K562 (cell line): ENCODE data around the gene SLC29A4. TPM values are rescaled to one million over a fixed set of nuclear protein-coding genes. Genes with fewer than 3 reads are reported as not detected.

Experiments used
- ATAC-seq: fragments of 200-7000 bp; cut with Tn5 transposase; 3 replicates; pipeline ENCODE4 v1.9.1; 2020; ENCODE audit warnings: moderate library complexity
- BruUV-seq: library from RNA; stranded (reverse); fragments of 400-500 nt; replicated peaks from 2 replicates; lab custom pipeline; 2021; lab: Mats Ljungman, UMichigan
- CTCF ChIA-PET: fragments of 300-600 bp; formaldehyde crosslinking; extraction: SDS; loops from one replicate; lab custom pipeline; 2021; ENCODE audit warnings: low intra/inter-chr PET ratio; lab: Yijun Ruan, JAX
- POLR2A ChIA-PET: fragments of 300-600, 350-650 bp; sonication (Branson Sonifier 250); formaldehyde crosslinking; extraction: SDS; loops from one replicate; lab custom pipeline; 2021; ENCODE audit warnings: antibody characterized with exemption, inconsistent platforms; lab: Yijun Ruan, JAX
- DNase-seq, 4 experiments: peaks; one replicate each; pipeline versions ENCODE4 v3.0.0 to v3.0.0-alpha.2; 2011 to 2018; ENCODE audit warnings: low spot score in 3 of 4, mixed read lengths in 3 of 4; ENCODE audit errors: extremely low read depth in 1 of 4
- FAIRE-seq: peaks from 2 replicates; lab custom pipeline; 2011; peaks lifted over from hg19 to GRCh38; lab: Jason Lieb, UNC
- H2AFZ ChIP-seq: 2 replicates; pipeline ENCODE4 v1.6.0; 2011; ENCODE audit warnings: low read depth, low read length, control low read depth, inconsistent platforms
- H3K27ac ChIP-seq: fragments of 200-600 bp; 3 replicates; pipeline ENCODE4 v1.8.0; 2011; ENCODE audit warnings: low read depth, mild to moderate bottlenecking, control low read depth, inconsistent platforms, low read length, moderate library complexity, mixed read lengths; ENCODE audit errors: extremely low read depth
- H3K27me3 ChIP-seq, 2 experiments: fragments of 300-600 bp in 1 of 2; 2 replicates in 1 of 2; 3 replicates in 1 of 2; pipeline versions ENCODE4 v1.6.0 to v1.8.0; 2011; ENCODE audit warnings: inconsistent platforms in 2 of 2, low read length in 2 of 2, mild to moderate bottlenecking in 1 of 2, mixed read lengths in 1 of 2, moderate library complexity in 1 of 2; ENCODE audit not compliant: control insufficient read depth in 2 of 2, insufficient read depth in 2 of 2
- H3K36me3 ChIP-seq: fragments of 300-600 bp; 3 replicates; pipeline ENCODE4 v1.8.0; 2011; ENCODE audit warnings: mild to moderate bottlenecking, low read length, inconsistent platforms; ENCODE audit not compliant: control insufficient read depth, insufficient read depth
- H3K4me1 ChIP-seq, 2 experiments: fragments of 200-600 bp in 1 of 2; replicated peaks in 1 of 2; 2 replicates in 1 of 2; 3 replicates in 1 of 2; pipeline versions ENCODE4 v1.5.1 to v1.8.0; 2011; ENCODE audit warnings: inconsistent platforms in 2 of 2, low read length in 2 of 2, mild to moderate bottlenecking in 1 of 2, mixed read lengths in 1 of 2, moderate library complexity in 1 of 2; ENCODE audit not compliant: control insufficient read depth in 2 of 2, insufficient read depth in 2 of 2
- H3K4me2 ChIP-seq: 2 replicates; pipeline ENCODE4 v1.6.1; 2011; ENCODE audit warnings: low read length, control low read depth, inconsistent platforms, mixed read lengths; ENCODE audit not compliant: insufficient read depth
- H3K4me3 ChIP-seq: fragments of 200-600 bp; sonication (generic), shearing (Covaris generic); 2 replicates; pipeline ENCODE4 v1.5.1; 2016; ENCODE audit warnings: control low read depth, inconsistent platforms
- H3K79me2 ChIP-seq: fragments of 200-600 bp; 3 replicates; pipeline ENCODE4 v1.8.0; 2011; ENCODE audit warnings: low read length, inconsistent platforms; ENCODE audit not compliant: control insufficient read depth, insufficient read depth
- H3K9ac ChIP-seq, 2 experiments: 2 replicates each; pipeline versions ENCODE4 v1.6.0 to v1.6.1; 2011; ENCODE audit warnings: low read depth in 2 of 2, low read length in 2 of 2, control low read depth in 1 of 2, inconsistent platforms in 1 of 2, mild to moderate bottlenecking in 1 of 2, mixed read lengths in 1 of 2; ENCODE audit not compliant: insufficient read depth in 1 of 2
- H3K9me1 ChIP-seq: one replicate; pipeline ENCODE4 v1.6.0; 2011; ENCODE audit warnings: inconsistent platforms, mild to moderate bottlenecking, low read length, moderate library complexity; ENCODE audit not compliant: control insufficient read depth, insufficient read depth
- H3K9me3 ChIP-seq: replicated peaks from 2 replicates; pipeline ENCODE4 v1.5.1; 2011; ENCODE audit warnings: low read depth, low read length, inconsistent platforms; ENCODE audit not compliant: control insufficient read depth, insufficient read depth
- H4K20me1 ChIP-seq: replicated peaks from 2 replicates; pipeline ENCODE4 v1.6.1; 2011; ENCODE audit warnings: low read length, inconsistent platforms, mixed read lengths; ENCODE audit not compliant: control insufficient read depth, insufficient read depth
- ARID1B ChIP-seq: fragments of 450-650 bp; IDR thresholded peaks from 2 replicates; pipeline ENCODE4 v1.6.1; 2016; ENCODE audit warnings: antibody characterized with exemption, mild to moderate bottlenecking, inconsistent platforms
- ARID2 ChIP-seq: fragments of 450-650 bp; IDR thresholded peaks from 2 replicates; pipeline ENCODE4 v1.6.1; 2017; ENCODE audit warnings: antibody characterized with exemption, mild to moderate bottlenecking
- DPF2 ChIP-seq: fragments of 450-650 bp; IDR thresholded peaks from 2 replicates; pipeline ENCODE4 v1.6.1; 2016
- HMG20B ChIP-seq: fragments of 250-450 bp; sonication (Bioruptor Pico); IDR thresholded peaks from 2 replicates; pipeline ENCODE4 v1.5.0; 2021; ENCODE audit warnings: mild to moderate bottlenecking
- HNRNPK ChIP-seq: fragments of 200-400 bp; formaldehyde crosslinking; IDR thresholded peaks from one replicate; pipeline ENCODE4 v1.6.1; 2018; ENCODE audit warnings: mild to moderate bottlenecking, low read depth, low read length; ENCODE audit not compliant: poor library complexity, severe bottlenecking
- MCM2 ChIP-seq: fragments of 450-650 bp; IDR thresholded peaks from 2 replicates; pipeline ENCODE4 v1.6.1; 2017; ENCODE audit warnings: low read depth, mild to moderate bottlenecking
- MLX ChIP-seq, 2 experiments: fragments of 450-650 bp in 1 of 2; sonication (generic) in 1 of 2; formaldehyde crosslinking; conservative IDR thresholded peaks; 2 replicates each; pipeline versions ENCODE4 v1.4.0 to v1.8.1; 2020 to 2022; ENCODE audit warnings: mild to moderate bottlenecking in 1 of 2, missing genetic modification reagents in 1 of 2
- NUFIP1 ChIP-seq: fragments of 450-650 bp; IDR thresholded peaks from 2 replicates; pipeline ENCODE4 v1.6.1; 2018; ENCODE audit not compliant: partially characterized antibody
- RBFOX2 ChIP-seq: fragments of 200-400 bp; formaldehyde crosslinking; IDR thresholded peaks from 2 replicates; pipeline ENCODE4 v1.6.1; 2017; ENCODE audit warnings: low read depth, mild to moderate bottlenecking, low read length, moderate library complexity
- RFX7 ChIP-seq: fragments of 250-450 bp; sonication (Bioruptor Pico); IDR thresholded peaks from 2 replicates; pipeline ENCODE4 v1.5.1; 2021; ENCODE audit warnings: mild to moderate bottlenecking
- RHOXF2B ChIP-seq: fragments of 250-450 bp; sonication (Bioruptor Pico); conservative IDR thresholded peaks from 2 replicates; pipeline ENCODE4 v1.5.1; 2021
- SAP30 ChIP-seq: fragments of 200-600 bp; sonication (generic); IDR thresholded peaks from 2 replicates; pipeline ENCODE4 v1.6.1; 2012; ENCODE audit warnings: borderline replicate concordance, low read depth, mild to moderate bottlenecking, moderate library complexity, low read length, control low read depth, inconsistent platforms; ENCODE audit not compliant: insufficient read depth, poor library complexity, severe bottlenecking
- SRF ChIP-seq, 2 experiments: fragments of 250-450, 450-650 bp in 1 of 2; sonication (Bioruptor Pico) in 1 of 2; sonication (generic) in 1 of 2; formaldehyde crosslinking; IDR thresholded peaks; 2 replicates each; pipeline versions ENCODE4 v1.5.0 to v1.5.1; 2020 to 2022; ENCODE audit warnings: mild to moderate bottlenecking in 1 of 2, missing genetic modification reagents in 1 of 2
- THAP12 ChIP-seq: fragments of 250-450 bp; sonication (Bioruptor Pico); IDR thresholded peaks from 2 replicates; pipeline ENCODE4 v1.9.0; 2021; ENCODE audit warnings: mild to moderate bottlenecking, inconsistent platforms
- ZSCAN29 ChIP-seq: fragments of 450-650 bp; IDR thresholded peaks from 2 replicates; pipeline ENCODE4 v1.6.1; 2017
- WGBS: fragments of 100-300 bp; shearing (Covaris generic); methylation state at CpG from one replicate; pipeline ENCODE4 v1.1.6; 2016; ENCODE audit warnings: low coverage, mixed read lengths; ENCODE audit not compliant: insufficient coverage; ENCODE audit errors: missing lambda C conversion rate; 5-methylcytosine and 5-hydroxymethylcytosine counted together
- in situ Hi-C: fragments of 300-500 bp; cut with MboI; formaldehyde crosslinking; loops from 4 replicates; pipeline ENCODE4 v1.15.0; 2018; ENCODE audit warnings: inconsistent platforms, mixed read lengths
- intact Hi-C: fragments of 100-400 bp; cut with micrococcal nuclease; formaldehyde crosslinking; loops from 2 replicates; pipeline ENCODE4 v1.14.2; 2022
- polyA plus RNA-seq, 8 experiments: library from polyadenylated mRNA; depleted of rRNA in 4 of 8; stranded (reverse) in 5 of 8; unstranded in 3 of 8; fragments of >200 nt; fragmentation: Nextera tagmentation in 2 of 8; fragmentation: Illumina TruSeq in 1 of 8; extraction: Ambion mirVana in 2 of 8; extraction: Trizol in 1 of 8; gene quantifications; 2 replicates each; pipeline versions ENCODE4 v1.2.1 to v1.2.3, GENCODE V29; 2011 to 2014; ENCODE audit warnings: inconsistent platforms in 1 of 8, missing spikeins in 1 of 8
- total RNA-seq, 7 experiments: library from RNA; depleted of rRNA in 6 of 7; stranded (reverse); fragments of >200 nt in 6 of 7; fragmentation: Illumina TruSeq in 2 of 7; extraction: Trizol in 2 of 7; gene quantifications; 2 replicates each; pipeline versions ENCODE4 v1.2.1 to v1.2.3, GENCODE V29; 2011 to 2021; ENCODE audit warnings: low replicate concordance in 1 of 7

Gene SLC29A4
- total and polyA plus RNA-seq, 9 of the 15 experiments (the other 6 are each of a cell fraction or from before 2014, with no cell fraction given): 0.01 to 1.2 (median 0.37) TPM

- TF ChIP-seq THAP12 (CRISPR knock-in tag): no peak
- no peak for TF ChIP-seq MLX (CRISPR knock-in tag; conservative IDR thresholded peaks at IDR 0.05)
Observed at GRCh38 chr7:5350600-5351385, 68.0 kb downstream of the SLC29A4 start (continued).

DNA sequence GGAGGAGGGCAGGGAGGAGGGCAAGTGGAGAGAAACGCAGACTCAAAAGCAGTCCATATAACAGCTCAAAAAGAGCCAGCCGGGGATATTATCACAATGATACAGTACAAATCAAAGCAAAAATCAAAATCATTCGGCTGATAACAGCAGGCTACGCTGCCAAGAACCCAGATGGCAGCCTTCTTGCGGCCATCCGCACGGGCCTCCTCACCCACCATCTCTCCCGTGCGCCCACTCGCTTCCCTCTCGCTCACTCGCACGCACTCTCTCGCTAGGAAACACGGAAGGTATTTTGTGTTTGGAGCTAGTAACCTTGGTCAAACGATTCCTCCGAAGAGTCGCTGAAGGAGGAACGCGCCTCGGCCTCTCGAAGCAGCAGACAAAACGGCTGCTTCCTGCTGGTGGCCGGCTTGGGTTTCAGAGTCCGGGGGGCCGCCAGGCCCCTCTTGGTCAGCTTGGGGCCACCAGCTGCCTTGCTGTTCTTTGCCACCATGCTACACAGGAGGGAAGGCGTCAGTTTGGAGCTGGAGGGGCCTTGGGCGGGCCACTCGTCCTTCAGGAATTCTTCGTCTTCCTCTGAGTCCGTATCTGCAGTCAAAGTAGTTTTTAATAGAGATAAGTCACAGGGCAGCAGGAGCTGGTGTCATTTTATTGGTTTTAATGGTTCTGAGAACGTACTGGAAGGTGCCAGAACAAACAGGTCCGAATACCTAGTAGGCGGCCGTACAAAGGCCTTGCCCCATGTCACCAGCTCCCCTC lies 68.9 kb downstream of the SLC29A4 start:
- H3K27me3 ChIP-seq: no peaks in the 10 kb centered on the region
- FAIRE-seq (no peak), ATAC-seq (no peak), DNase-seq (no peak)
- H4K20me1 ChIP-seq: 0 out of 2 replicates have a peak, but pooled peaks cover 7% of the 10 kb centered on the region
- BruUV-seq: no TSS peak
- POLR2A ChIA-PET: interaction anchor here (1.0 to 1.4 kb wide), 2 partner anchors 9 to 175 kb away, joined by 3 to 7 read pairs; no protein-coding TSS in a partner anchor
- H3K4me3 ChIP-seq: no peak overlapping the region
- no peak overlapping the region for H3K27ac ChIP-seq
- no peak overlapping the region for H2AFZ ChIP-seq
- H3K9me3 ChIP-seq: no peaks in the 10 kb centered on the region
- H3K79me2 ChIP-seq: no peaks in the 10 kb centered on the region
- 94% methylated on average over 28 of the region's 35 CpGs for WGBS
- peak overlapping the region in 1 of 2 experiments; percentile 61; a peak in 1 of 4 replicates for H3K9ac ChIP-seq
- no peak overlapping the region for H3K4me2 ChIP-seq
- intact Hi-C loops: no loop called here
- H3K9me1 ChIP-seq: no peaks in the 10 kb centered on the region
- H3K4me1 ChIP-seq: peaks cover 0 to 17% of the 10 kb centered on the region in 2 experiments; a peak in 2 of 5 replicates
- CTCF ChIA-PET: no interaction called here
- peaks cover 17% of the 10 kb centered on the region; the same call in 1 of the 3 replicates for H3K36me3 ChIP-seq
- in situ Hi-C loops: loop anchor here (10.0 kb wide), 1 partner anchor 323 kb away; no protein-coding TSS in a partner anchor
- TF ChIP-seq HMG20B (CRISPR knock-in tag): no peak
- TF ChIP-seq RHOXF2B (CRISPR knock-in tag): no peak
- no peak for TF ChIP-seq SRF (CRISPR knock-in tag; IDR thresholded peaks at IDR 0.05)
- no peak for TF ChIP-seq ARID1B
- no peak for TF ChIP-seq RFX7 (CRISPR knock-in tag)
- TF ChIP-seq ARID2: no peak
- TF ChIP-seq HNRNPK: no peak
- no peak for TF ChIP-seq SAP30
- TF ChIP-seq RBFOX2: no peak
- no peak for TF ChIP-seq MCM2
- TF ChIP-seq ZSCAN29: no peak
- TF ChIP-seq DPF2: no peak
- no peak for TF ChIP-seq NUFIP1
